Measurements from ENCODE around the gene SLC35F1. TPM values are rescaled to one million over a fixed set of nuclear protein-coding genes. Genes with fewer than 3 reads are reported as not detected.

The SLC35F1 gene
- total and polyA plus RNA-seq, 3 experiments from 2014 or later: not detected

DNA sequence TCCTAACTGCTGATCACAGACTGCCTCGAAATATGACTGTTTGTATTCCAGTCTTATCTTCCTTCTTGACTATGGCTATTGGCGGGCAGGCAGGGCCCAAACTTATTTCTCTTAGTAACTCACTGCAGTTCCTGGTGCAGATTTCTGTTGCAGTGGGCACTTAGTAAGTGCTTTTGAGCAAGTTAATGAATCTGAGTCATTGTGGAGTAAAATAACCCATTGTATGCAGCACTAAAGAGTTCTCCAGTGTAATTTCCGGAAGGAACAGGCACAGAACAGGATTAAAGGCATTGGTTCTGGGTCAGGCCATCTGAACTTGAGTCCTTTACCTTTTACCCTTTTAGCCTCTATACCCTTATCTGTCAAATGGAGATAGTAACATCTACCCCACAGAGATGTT, 23.6 kb downstream of the SLC35F1 start:
- Histone ChIP-seq H3K9me3 (ENCODE audit: low read length) (no peaks in the 10 kb centered on the region), H3K27me3 (ENCODE audit: insufficient read depth, low read length, poor library complexity, severe bottlenecking) (no peaks in the 10 kb centered on the region), H3K4me3 (ENCODE audit: low read length) (no peak overlapping the region), H3K36me3 (ENCODE audit: insufficient read depth, low read length) (no peaks in the 10 kb centered on the region), H3K27ac (ENCODE audit: low read depth, low read length) (no peak overlapping the region), H3K4me1 (ENCODE audit: insufficient read depth, low read length) (no peaks in the 10 kb centered on the region)
- Mint-ChIP-seq H3K36me3 (peaks cover 0 to 2% (median 0%) of the 10 kb centered on the region in 3 donors), H3K4me3 (no peak overlapping the region), H3K9me3 (peaks cover 16 to 28% (median 18%) of the 10 kb centered on the region in 5 donors), H3K4me1 (no peaks in the 10 kb centered on the region), H3K27me3 (peaks cover 3 to 5% of the 10 kb centered on the region in 2 donors), H3K27ac (no peak overlapping the region)
- no peak for DNase-seq
- ChIA-PET CTCF (no interaction called here), POLR2A (no interaction called here)

DNA sequence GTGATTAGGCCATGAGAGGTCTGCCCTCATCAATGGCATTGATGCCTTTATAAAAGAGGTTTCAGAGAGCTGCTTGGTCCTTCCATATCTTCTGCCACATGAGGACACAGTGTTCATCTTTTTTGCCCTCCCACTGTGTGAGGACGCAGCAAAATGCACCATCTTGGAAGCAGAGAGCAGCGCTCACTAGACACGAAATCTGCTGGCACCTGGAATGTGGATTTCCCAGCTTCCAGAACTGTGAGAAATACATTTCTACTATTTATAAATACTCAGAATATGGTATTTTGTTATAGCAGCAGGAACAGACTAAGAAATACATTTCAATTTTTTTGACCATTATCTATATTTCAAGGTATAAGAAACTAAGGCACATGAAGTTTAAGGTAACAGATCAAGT, 24.9 kb downstream of the SLC35F1 start:
- H3K27me3 ChIP-seq (ENCODE audit: insufficient read depth, low read length, poor library complexity, severe bottlenecking): no peaks in the 10 kb centered on the region
- H3K4me3 ChIP-seq (ENCODE audit: low read length): no peak overlapping the region
- H3K27ac ChIP-seq (ENCODE audit: low read depth, low read length): no peak overlapping the region
- H3K4me1 ChIP-seq (ENCODE audit: insufficient read depth, low read length): no peaks in the 10 kb centered on the region
- ChIA-PET CTCF (no interaction called here), POLR2A (no interaction called here)
- Mint-ChIP-seq H3K27ac (no peak overlapping the region), H3K36me3 (peaks cover 0 to 2% (median 0%) of the 10 kb centered on the region in 3 donors), H3K4me3 (no peak overlapping the region), H3K4me1 (no peaks in the 10 kb centered on the region), H3K9me3 (peaks cover 14 to 22% (median 18%) of the 10 kb centered on the region in 5 donors), H3K27me3 (peaks cover 0 to 3% of the 10 kb centered on the region in 2 donors)
- no peak for DNase-seq
- no peaks in the 10 kb centered on the region for H3K36me3 ChIP-seq (ENCODE audit: insufficient read depth, low read length)
- no peaks in the 10 kb centered on the region for H3K9me3 ChIP-seq (ENCODE audit: low read length)

DNA sequence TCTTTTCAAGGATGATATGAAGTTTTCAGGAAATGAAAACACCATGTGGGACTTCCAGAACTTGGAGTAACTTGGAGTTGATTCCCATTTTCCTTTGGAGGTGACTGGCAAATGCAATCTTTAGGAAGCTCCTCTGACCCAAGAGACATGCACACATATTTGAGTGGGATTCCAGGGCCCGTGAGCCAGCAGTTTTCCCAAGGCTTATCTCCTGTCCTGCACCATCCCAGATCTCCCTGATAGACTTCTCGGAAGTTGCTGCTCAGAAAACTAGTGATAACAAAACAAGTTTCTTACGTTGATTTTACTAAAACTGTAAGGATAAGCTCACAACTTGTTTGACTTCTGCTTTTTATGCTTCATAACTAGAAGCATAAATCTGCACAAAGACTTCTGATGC, 25.6 kb downstream of the SLC35F1 start:
- POLR2A ChIA-PET: no interaction called here
- no peak overlapping the region for H3K27ac ChIP-seq (ENCODE audit: low read depth, low read length)
- Mint-ChIP-seq H3K36me3 (no peaks in the 10 kb centered on the region), H3K4me1 (no peaks in the 10 kb centered on the region), H3K27me3 (peaks cover 0 to 4% of the 10 kb centered on the region in 2 donors), H3K4me3 (no peak overlapping the region), H3K27ac (no peak overlapping the region), H3K9me3 (peaks cover 9 to 20% (median 13%) of the 10 kb centered on the region in 5 donors)
- no peaks in the 10 kb centered on the region for H3K36me3 ChIP-seq (ENCODE audit: insufficient read depth, low read length)
- no peaks in the 10 kb centered on the region for H3K27me3 ChIP-seq (ENCODE audit: insufficient read depth, low read length, poor library complexity, severe bottlenecking)
- no peaks in the 10 kb centered on the region for H3K4me1 ChIP-seq (ENCODE audit: insufficient read depth, low read length)
- no peak for DNase-seq
- no peaks in the 10 kb centered on the region for H3K9me3 ChIP-seq (ENCODE audit: low read length)
- CTCF ChIA-PET: no interaction called here
- no peak overlapping the region for H3K4me3 ChIP-seq (ENCODE audit: low read length)

DNA sequence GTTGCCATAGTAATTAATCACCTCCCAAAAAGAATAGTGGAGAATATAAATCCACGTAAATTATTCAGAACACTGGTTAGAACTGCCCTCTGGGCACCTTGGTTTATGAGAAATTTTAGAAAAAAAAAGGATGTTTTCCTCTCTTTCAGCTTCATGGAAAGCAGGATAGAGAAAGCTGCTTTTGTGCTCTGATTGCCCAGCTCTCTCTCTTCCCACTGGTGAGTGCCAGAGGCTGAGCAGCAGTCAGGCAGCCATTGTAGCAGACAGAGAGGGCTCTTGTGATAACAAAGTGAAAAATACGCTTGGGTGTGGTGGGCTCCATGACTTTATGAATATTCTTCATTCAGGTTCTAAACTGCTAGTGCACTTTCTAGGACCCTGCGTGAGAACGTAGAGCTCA, 26.4 kb downstream of the SLC35F1 start:
- CTCF ChIA-PET: no interaction called here
- H3K36me3 ChIP-seq (ENCODE audit: insufficient read depth, low read length): no peaks in the 10 kb centered on the region
- H3K4me1 ChIP-seq (ENCODE audit: insufficient read depth, low read length): no peaks in the 10 kb centered on the region
- H3K27ac ChIP-seq (ENCODE audit: low read depth, low read length): no peak overlapping the region
- Mint-ChIP-seq H3K4me1 (no peaks in the 10 kb centered on the region), H3K27ac (no peak overlapping the region), H3K4me3 (no peak overlapping the region), H3K27me3 (peaks cover 0 to 8% of the 10 kb centered on the region in 2 donors), H3K9me3 (peaks cover 6 to 14% (median 8%) of the 10 kb centered on the region in 5 donors), H3K36me3 (no peaks in the 10 kb centered on the region)
- H3K27me3 ChIP-seq (ENCODE audit: insufficient read depth, low read length, poor library complexity, severe bottlenecking): no peaks in the 10 kb centered on the region
- POLR2A ChIA-PET: no interaction called here
- H3K9me3 ChIP-seq (ENCODE audit: low read length): no peaks in the 10 kb centered on the region
- no peak overlapping the region for H3K4me3 ChIP-seq (ENCODE audit: low read length)
- no peak for DNase-seq

DNA sequence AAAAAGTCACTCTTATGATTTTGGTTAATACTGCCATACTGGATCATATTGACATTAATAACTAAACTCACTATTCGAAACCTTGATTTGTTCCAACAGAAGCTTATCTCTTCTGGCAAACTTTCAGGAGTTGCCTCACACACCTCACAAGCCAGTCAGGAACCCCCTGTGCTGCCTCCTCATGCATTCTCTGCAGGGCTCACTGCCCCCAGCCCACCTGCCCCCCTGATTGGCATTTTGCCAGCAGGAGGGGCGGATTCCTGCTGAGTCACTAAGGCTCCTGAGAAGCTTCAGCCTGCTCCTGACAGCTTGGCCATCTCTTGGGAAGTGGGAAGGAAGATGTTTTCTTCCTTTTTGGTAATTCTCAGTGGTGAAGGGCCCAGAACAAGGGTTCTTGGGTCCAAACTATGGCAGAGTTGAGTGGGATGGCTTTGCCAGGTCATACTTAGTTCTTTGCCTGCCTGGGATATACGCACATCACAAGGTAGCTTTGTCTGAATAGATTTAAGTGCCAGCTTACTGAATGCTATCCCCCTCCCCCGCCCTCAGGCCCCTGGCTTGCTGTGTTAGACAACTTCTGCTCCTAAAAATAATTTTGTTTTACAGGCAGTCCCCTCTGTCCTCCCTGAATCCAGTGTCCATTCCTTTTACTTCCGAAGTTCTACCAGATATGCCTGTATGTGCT, 31.4 kb downstream of the SLC35F1 start:
- Histone ChIP-seq H3K4me1 (ENCODE audit: insufficient read depth, low read length) (no peaks in the 10 kb centered on the region), H3K36me3 (ENCODE audit: insufficient read depth, low read length) (no peaks in the 10 kb centered on the region), H3K27me3 (ENCODE audit: insufficient read depth, low read length, poor library complexity, severe bottlenecking) (no peaks in the 10 kb centered on the region), H3K27ac (ENCODE audit: low read depth, low read length) (no peak overlapping the region), H3K9me3 (ENCODE audit: low read length) (no peaks in the 10 kb centered on the region), H3K4me3 (ENCODE audit: low read length) (no peak overlapping the region)
- Mint-ChIP-seq H3K36me3 (peaks cover 0 to 2% (median 0%) of the 10 kb centered on the region in 3 donors), H3K9me3 (no peaks in the 10 kb centered on the region), H3K27me3 (peaks cover 4 to 20% of the 10 kb centered on the region in 2 donors), H3K4me1 (no peaks in the 10 kb centered on the region), H3K27ac (no peak overlapping the region), H3K4me3 (no peak overlapping the region)
- POLR2A ChIA-PET: no interaction called here
- DNase-seq: no peak
- CTCF ChIA-PET: no interaction called here

DNA sequence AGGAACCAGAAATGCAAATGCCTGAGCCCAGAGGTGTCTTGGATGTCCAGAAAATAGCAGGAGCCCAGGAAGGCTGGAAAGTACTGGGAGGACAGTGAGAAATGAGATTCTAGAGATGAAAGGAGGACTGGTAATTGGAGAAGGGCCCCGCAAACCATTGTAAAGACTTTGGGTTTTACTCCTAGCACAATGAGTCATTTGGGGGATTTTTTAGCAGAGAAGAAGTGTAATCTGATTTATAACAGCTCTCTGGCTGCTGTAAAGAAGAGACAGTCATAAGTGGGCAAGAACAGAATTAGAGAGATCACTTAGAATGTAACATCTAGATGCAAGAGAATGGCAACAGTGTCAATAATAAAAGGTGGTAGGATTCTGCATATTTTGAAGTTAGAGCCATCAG, 40.2 kb downstream of the SLC35F1 start:
- H3K4me3 Mint-ChIP-seq: no peak overlapping the region
- Histone ChIP-seq H3K27ac (ENCODE audit: low read depth, low read length) (no peak overlapping the region), H3K4me3 (ENCODE audit: low read length) (no peak overlapping the region), H3K27me3 (ENCODE audit: insufficient read depth, low read length, poor library complexity, severe bottlenecking) (no peaks in the 10 kb centered on the region), H3K36me3 (ENCODE audit: insufficient read depth, low read length) (no peaks in the 10 kb centered on the region), H3K4me1 (ENCODE audit: insufficient read depth, low read length) (no peaks in the 10 kb centered on the region), H3K9me3 (ENCODE audit: low read length) (no peaks in the 10 kb centered on the region)
- H3K36me3 Mint-ChIP-seq: no peaks in the 10 kb centered on the region
- H3K27ac Mint-ChIP-seq: no peak overlapping the region
- H3K9me3 Mint-ChIP-seq: no peaks in the 10 kb centered on the region
- no peaks in the 10 kb centered on the region for H3K4me1 Mint-ChIP-seq
- ChIA-PET POLR2A (no interaction called here), CTCF (no interaction called here)
- DNase-seq: no peak
- H3K27me3 Mint-ChIP-seq: peaks cover 4 to 7% of the 10 kb centered on the region in 2 donors

DNA sequence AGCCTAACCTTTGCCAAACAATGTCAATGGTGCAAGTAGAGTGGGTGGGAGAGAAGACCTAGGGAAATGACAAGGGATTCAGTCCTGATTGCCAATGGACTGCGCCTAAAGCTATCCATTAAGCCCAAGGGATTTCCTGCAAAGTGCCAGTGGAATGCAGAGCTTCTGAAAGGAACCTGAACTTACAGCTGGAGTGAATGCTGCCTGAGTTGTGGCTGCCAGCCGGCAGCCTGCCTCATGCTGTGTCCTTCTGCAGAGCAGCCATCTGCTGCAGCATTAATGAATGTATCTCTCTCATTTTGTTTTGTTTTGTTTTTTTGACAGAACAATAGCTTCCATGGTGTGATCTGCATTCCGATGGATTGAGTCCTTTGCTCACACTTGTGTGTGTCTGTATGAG, 44.7 kb downstream of the SLC35F1 start:
- no peak for DNase-seq
- H3K36me3 Mint-ChIP-seq: no peaks in the 10 kb centered on the region
- peaks cover 7 to 24% of the 10 kb centered on the region in 2 donors for H3K27me3 Mint-ChIP-seq
- no peak overlapping the region for H3K4me3 ChIP-seq (ENCODE audit: low read length)
- no peaks in the 10 kb centered on the region for H3K9me3 Mint-ChIP-seq
- H3K9me3 ChIP-seq (ENCODE audit: low read length): no peaks in the 10 kb centered on the region
- no peaks in the 10 kb centered on the region for H3K36me3 ChIP-seq (ENCODE audit: insufficient read depth, low read length)
- no peak overlapping the region for H3K27ac ChIP-seq (ENCODE audit: low read depth, low read length)
- no peak overlapping the region for H3K4me3 Mint-ChIP-seq
- H3K27me3 ChIP-seq (ENCODE audit: insufficient read depth, low read length, poor library complexity, severe bottlenecking): no peaks in the 10 kb centered on the region
- CTCF ChIA-PET: no interaction called here
- POLR2A ChIA-PET: no interaction called here
- H3K27ac Mint-ChIP-seq: no peak overlapping the region
- no peaks in the 10 kb centered on the region for H3K4me1 Mint-ChIP-seq
- no peaks in the 10 kb centered on the region for H3K4me1 ChIP-seq (ENCODE audit: insufficient read depth, low read length)

DNA sequence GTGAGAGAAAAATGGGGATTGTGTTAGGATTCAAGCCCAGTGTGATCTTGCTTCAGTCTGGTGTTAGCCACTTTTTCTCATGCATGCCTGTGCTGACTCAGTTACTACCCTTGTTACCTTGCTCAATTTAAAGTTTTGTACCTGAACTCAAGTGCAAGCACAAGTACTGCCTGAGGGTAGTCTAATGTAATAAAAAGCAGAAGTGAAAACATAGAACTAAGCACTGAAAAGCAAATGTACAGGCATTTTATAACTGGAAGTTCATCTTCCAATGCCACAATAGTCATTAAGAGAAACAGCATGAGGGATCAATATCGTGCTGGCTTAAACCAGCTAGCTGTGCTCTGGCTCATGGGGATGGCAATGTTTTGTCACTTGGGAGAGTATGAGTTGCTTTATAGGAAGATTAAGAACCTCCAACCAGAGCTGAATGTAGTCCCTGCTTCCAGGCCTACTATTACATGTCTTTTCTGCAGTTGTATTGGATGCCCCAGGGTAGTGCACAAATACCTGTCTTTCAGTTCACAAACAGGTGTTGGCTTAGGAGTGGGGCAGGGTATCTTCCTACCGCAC, 48.7 kb downstream of the SLC35F1 start:
- no peak overlapping the region for H3K4me3 ChIP-seq (ENCODE audit: low read length)

More for the DNA sequence above, 48.7 kb downstream of the SLC35F1 start:
- H3K36me3 Mint-ChIP-seq: no peaks in the 10 kb centered on the region
- no peaks in the 10 kb centered on the region for H3K27me3 ChIP-seq (ENCODE audit: insufficient read depth, low read length, poor library complexity, severe bottlenecking)
- ChIA-PET POLR2A (no interaction called here), CTCF (no interaction called here)
- H3K27me3 Mint-ChIP-seq: peaks cover 11 to 19% of the 10 kb centered on the region in 2 donors
- H3K9me3 ChIP-seq (ENCODE audit: low read length): no peaks in the 10 kb centered on the region
- H3K4me3 Mint-ChIP-seq: no peak overlapping the region
- H3K27ac Mint-ChIP-seq: no peak overlapping the region
- no peaks in the 10 kb centered on the region for H3K9me3 Mint-ChIP-seq
- no peak for DNase-seq
- no peaks in the 10 kb centered on the region for H3K4me1 Mint-ChIP-seq
- no peaks in the 10 kb centered on the region for H3K4me1 ChIP-seq (ENCODE audit: insufficient read depth, low read length)
- no peak overlapping the region for H3K27ac ChIP-seq (ENCODE audit: low read depth, low read length)
- H3K36me3 ChIP-seq (ENCODE audit: insufficient read depth, low read length): no peaks in the 10 kb centered on the region

Data from CD8-positive, alpha-beta memory T cell (primary cell).